Suppressor macrophage (primary cell): Measurements from ENCODE around the gene GLIS2.

Source experiments
- DNase-seq, 4 experiments: peaks; one replicate each; pipeline ENCODE4 v3.0.0-alpha.2; 2020 to 2022

The GLIS2 gene

GRCh38 chr16:4383591-4384444 is 68.0 kb downstream of the GLIS2 start:
- no peak for DNase-seq

GRCh38 chr16:4384509-4384942 is 68.7 kb downstream of the GLIS2 start:
- no peak for DNase-seq

GRCh38 chr16:4385066-4385788 is 69.4 kb downstream of the GLIS2 start:
- no peak for DNase-seq

GRCh38 chr16:4385789-4386450 is 70.1 kb downstream of the GLIS2 start:
- DNase-seq = no peak

- no peak for DNase-seq
Observed at GRCh38 chr16:4386451-4386805, 70.6 kb downstream of the GLIS2 start.

GRCh38 chr16:4386951-4387565 is 71.2 kb downstream of the GLIS2 start:
- DNase-seq = no peak

GRCh38 chr16:4387781-4388180 is 71.9 kb downstream of the GLIS2 start:
- DNase-seq = no peak

- no peak for DNase-seq
Observed at GRCh38 chr16:4388271-4389021, 72.6 kb downstream of the GLIS2 start.
